GM19324 (cell line): ENCODE results near the gene MTERF4.

Source experiments
- ATAC-seq: cut with Tn5 transposase; IDR thresholded peaks from one replicate; pipeline ENCODE4 v1.9.1; 2021; ENCODE audit warnings: mild to moderate bottlenecking, moderate library complexity; ENCODE audit not compliant: unreplicated experiment, low FRiP score

The MTERF4 gene

GRCh38 chr2:241135737-241136136, 33.6 kb upstream of the MTERF4 start:
- no peak for ATAC-seq

- no peak for ATAC-seq
Observed at GRCh38 chr2:241134711-241135110, 32.6 kb upstream of the MTERF4 start.

- no peak for ATAC-seq
Observed at GRCh38 chr2:241133436-241133820, 31.3 kb upstream of the MTERF4 start.

GRCh38 chr2:241132538-241133435, 30.7 kb upstream of the MTERF4 start:
- ATAC-seq = no peak

- no peak for ATAC-seq
Observed at GRCh38 chr2:241131531-241131930, 29.4 kb upstream of the MTERF4 start.

GRCh38 chr2:241130316-241130715, 28.2 kb upstream of the MTERF4 start:
- no peak for ATAC-seq

- no peak for ATAC-seq
Observed at GRCh38 chr2:241129086-241129871, 27.2 kb upstream of the MTERF4 start.

- ATAC-seq = no peak
Observed at GRCh38 chr2:241128266-241128665, 26.2 kb upstream of the MTERF4 start.

GRCh38 chr2:241126771-241127202, 24.7 kb upstream of the MTERF4 start:
- no peak for ATAC-seq

GRCh38 chr2:241126201-241126611, 24.1 kb upstream of the MTERF4 start:
- ATAC-seq = no peak

- no peak for ATAC-seq
Observed at GRCh38 chr2:241125626-241126025, 23.5 kb upstream of the MTERF4 start.

- ATAC-seq = no peak
Observed at GRCh38 chr2:241123816-241124536, 21.9 kb upstream of the MTERF4 start.

GRCh38 chr2:241122376-241123002, 20.4 kb upstream of the MTERF4 start:
- ATAC-seq = no peak

GRCh38 chr2:241121008-241121407, 18.9 kb upstream of the MTERF4 start:
- ATAC-seq = no peak

- ATAC-seq = no peak
Observed at GRCh38 chr2:241120440-241120839, 18.4 kb upstream of the MTERF4 start.

GRCh38 chr2:241118737-241119505, 16.8 kb upstream of the MTERF4 start:
- no peak for ATAC-seq

GRCh38 chr2:241116606-241117560, 14.8 kb upstream of the MTERF4 start:
- ATAC-seq = no peak

GRCh38 chr2:241115361-241115760, 13.3 kb upstream of the MTERF4 start:
- no peak for ATAC-seq

- no peak for ATAC-seq
Observed at GRCh38 chr2:241114836-241115235, 12.7 kb upstream of the MTERF4 start.
